Hepatocyte (in vitro differentiated cells): ENCODE data around the gene MBOAT2.

ENCODE experiments used
- EZH2 ChIP-seq: fragments of 200-600 bp; sonication (generic); IDR thresholded peaks from 2 replicates; pipeline ENCODE4 v1.6.1; 2016; ENCODE audit warnings: antibody characterized with exemption, mild to moderate bottlenecking, borderline replicate concordance
- EZH2phosphoT487 ChIP-seq: fragments of 200-600 bp; sonication (generic); IDR thresholded peaks from one replicate; pipeline ENCODE4 v1.6.1; 2018; ENCODE audit warnings: antibody characterized with exemption, mild to moderate bottlenecking, low read depth, moderate library complexity; ENCODE audit not compliant: unreplicated experiment, severe bottlenecking
- TF ChIP-seq, protein P1 (sequence below): fragments of 200-600 bp; sonication (generic); IDR thresholded peaks from 2 replicates; pipeline ENCODE4 v1.5.1; 2016; ENCODE audit warnings: antibody characterized with exemption, mild to moderate bottlenecking; ENCODE audit not compliant: poor library complexity

DNA sequence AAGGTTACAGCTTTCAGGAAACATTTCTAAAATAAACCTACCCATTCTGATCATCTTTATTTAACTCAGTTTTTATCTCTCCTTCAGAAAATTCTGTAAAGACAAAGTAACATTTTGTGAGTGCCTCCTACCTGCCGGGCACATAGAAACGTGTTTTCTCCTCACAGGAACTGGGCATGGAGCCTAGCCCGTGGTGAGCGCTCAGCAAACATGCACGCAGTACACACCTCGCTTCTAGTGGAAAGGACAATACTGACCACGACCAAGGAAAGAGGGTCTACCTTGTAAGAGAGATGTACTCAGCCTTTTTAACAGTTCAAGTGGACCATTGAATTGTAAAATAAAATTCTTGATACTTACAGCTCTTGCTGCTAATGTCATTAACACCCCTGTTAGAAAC is 141.3 kb downstream of the MBOAT2 start:
- TF ChIP-seq, protein P1, sequence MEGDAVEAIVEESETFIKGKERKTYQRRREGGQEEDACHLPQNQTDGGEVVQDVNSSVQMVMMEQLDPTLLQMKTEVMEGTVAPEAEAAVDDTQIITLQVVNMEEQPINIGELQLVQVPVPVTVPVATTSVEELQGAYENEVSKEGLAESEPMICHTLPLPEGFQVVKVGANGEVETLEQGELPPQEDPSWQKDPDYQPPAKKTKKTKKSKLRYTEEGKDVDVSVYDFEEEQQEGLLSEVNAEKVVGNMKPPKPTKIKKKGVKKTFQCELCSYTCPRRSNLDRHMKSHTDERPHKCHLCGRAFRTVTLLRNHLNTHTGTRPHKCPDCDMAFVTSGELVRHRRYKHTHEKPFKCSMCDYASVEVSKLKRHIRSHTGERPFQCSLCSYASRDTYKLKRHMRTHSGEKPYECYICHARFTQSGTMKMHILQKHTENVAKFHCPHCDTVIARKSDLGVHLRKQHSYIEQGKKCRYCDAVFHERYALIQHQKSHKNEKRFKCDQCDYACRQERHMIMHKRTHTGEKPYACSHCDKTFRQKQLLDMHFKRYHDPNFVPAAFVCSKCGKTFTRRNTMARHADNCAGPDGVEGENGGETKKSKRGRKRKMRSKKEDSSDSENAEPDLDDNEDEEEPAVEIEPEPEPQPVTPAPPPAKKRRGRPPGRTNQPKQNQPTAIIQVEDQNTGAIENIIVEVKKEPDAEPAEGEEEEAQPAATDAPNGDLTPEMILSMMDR = no peak
- TF ChIP-seq EZH2phosphoT487 (no peak), EZH2 (no peak)
